Posterior vena cava (tissue), 2 donors: ENCODE measurements around the gene SLC17A2. TPM values are rescaled to one million over a fixed set of nuclear protein-coding genes. Genes with fewer than 3 reads are reported as not detected.

Experiments used
- DNase-seq: peaks from one replicate; pipeline ENCODE4 v3.0.0-alpha.2; 2020; ENCODE audit warnings: low spot score
- intact Hi-C, 2 donors: fragments of 100-400 bp; cut with DNase I; formaldehyde crosslinking; loops; one replicate each; pipeline versions ENCODE4 v1.14.1 to v1.14.2; 2022 to 2023
- long read RNA-seq, 2 donors: library from polyadenylated mRNA; unstranded; transcript quantifications; one replicate each; pipeline ENCODE4 v2.0.0, GENCODE V29; 2020 to 2021
- total RNA-seq, 2 donors: library from RNA; stranded (reverse); fragmentation: NEBNext Ultra II Directional; extraction: Animal tissue kit (Norgen Biotek cat#: 25700); gene quantifications; one replicate each; pipeline ENCODE4 v1.2.1, GENCODE V29; 2021
- donor health status: DM: yes; HTN: yes; CAD: no.
- donor health status: DM: yes; HTN: yes; CAD: no.

The SLC17A2 gene
- total RNA-seq, result not detected
- long read RNA-seq, donor 1, result 0 reads
- long read RNA-seq, donor 2, result 0 reads

DNA sequence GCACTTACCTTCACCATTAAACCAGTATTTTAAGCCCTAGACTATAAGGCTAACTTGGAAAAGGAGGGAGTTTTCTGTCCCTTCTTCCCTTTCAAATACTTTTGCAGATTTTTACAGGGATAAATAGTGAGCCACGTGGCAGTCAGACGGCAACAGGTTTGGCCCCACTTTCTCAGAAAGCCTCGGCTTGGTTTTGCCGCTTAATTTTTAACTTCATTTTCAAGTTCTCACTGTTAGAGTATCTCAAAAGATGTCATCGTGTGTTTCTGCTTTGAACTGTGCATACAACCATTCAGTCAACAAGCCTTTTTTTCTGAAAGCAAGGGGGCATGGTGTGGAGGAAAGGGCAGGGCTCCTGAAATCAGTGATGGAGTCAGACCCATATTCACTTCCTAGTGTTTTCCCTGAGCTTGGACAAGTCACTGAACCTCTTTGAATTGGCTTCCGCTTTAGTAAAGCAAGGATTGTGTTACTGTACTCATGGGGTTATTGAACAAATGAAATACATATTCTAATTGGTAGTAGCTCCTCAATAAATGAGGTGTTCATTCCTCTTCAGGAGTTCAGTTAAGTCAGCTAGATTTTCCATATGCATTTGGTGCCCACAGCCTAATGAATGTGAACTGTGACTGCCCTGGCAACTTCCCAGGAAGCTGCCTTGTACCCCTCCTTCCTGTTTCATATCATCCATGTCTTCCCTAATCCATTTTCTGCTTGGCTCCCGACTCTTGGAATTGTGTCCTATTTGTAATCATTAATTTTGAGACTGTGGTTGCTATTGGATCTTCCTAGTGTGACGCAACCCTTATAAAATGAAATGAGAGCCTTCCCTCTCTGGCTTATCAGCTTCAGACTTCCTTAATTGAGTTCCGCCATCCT is at the start of gene SLC17A2:
SLC17A2 (minus strand) TSS at position 160 of the 879 bp plus-strand sequence. CDS start 4,895 bp downstream, outside the sequence.
- intact Hi-C loops, result no loop called here
- DNase-seq, result no peak

GRCh38 chr6:25975923-25976560 is 45.6 kb upstream of the SLC17A2 start:
- intact Hi-C loops, result no loop called here
- DNase-seq, result no peak

DNA sequence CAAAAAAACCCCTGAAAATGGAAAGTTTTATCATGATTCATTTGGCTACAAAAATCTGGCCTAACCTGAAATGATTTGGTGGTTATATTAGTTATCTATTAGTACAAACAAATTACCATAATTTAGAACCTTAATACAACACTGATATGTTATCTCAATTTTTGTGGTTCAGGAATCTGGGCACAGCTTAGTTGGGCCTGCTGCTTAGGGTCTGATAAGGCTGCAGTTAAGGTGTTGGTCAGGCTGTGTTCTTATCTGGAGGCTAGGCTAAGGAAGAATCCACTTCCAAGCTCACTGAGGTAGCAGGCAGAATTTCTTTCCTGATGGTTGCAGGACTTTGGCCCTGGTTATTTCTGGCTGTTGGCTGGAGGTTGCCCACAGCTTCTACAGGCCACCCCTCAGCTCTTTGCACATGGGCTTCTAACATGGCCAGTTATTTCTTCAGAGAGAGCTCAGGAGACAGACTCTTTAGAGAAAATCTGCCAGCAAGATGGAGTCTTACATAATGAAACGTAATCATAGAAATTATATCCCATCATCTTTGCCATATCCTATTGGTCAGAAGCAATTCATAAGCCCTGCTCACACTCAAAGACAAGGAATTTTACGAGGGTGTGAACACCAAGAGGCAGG is 43.5 kb upstream of the SLC17A2 start:
- DNase-seq, result no peak
- intact Hi-C loops, result no loop called here

- DNase-seq, result no peak
- intact Hi-C loops, result no loop called here
Observed at GRCh38 chr6:25972902-25973301, 42.4 kb upstream of the SLC17A2 start.

DNA sequence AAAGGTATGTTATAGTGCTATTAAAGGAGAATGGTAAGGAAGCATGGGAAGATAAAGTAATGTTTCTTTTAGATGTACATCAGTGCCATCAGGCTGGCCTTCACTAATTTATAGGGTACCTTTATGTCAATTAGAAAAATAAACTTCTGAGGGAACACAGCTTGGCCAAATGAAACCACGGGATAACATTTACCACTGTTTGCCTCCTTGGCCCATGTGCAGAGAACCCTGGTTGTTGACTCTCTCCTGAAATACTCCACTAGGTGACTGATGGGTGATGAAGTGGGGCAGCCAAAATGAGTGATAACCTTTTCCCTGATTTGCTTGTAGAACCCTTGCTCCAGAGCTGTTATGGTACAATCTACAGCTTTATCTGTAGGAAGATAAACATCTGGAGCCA is 41.6 kb upstream of the SLC17A2 start:
- intact Hi-C loops, result no loop called here
- DNase-seq, result no peak

GRCh38 chr6:25971187-25971821 is 40.8 kb upstream of the SLC17A2 start:
- intact Hi-C loops, result no loop called here
- no peak for DNase-seq

DNA sequence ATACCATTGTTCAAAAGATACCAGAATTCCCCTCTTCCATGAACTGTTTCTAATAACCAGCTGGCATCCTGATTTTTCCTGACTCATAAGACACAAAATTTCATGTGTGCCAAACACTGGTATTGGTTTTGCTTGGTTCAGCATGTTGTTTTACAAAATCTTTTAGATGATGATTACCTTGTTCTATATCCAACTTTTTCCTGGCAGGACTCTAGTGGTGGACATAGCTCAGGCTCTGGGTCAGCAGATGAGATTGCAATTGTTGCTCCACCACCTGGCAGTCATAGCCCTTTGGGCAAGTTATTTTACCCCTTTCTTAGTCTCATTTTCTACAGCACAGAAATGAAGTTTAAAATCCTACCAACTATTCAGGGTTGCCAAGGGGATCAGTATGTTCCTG is 38.3 kb upstream of the SLC17A2 start:
- DNase-seq, result no peak
- intact Hi-C loops, result no loop called here

GRCh38 chr6:25966711-25967110 is 36.2 kb upstream of the SLC17A2 start:
- intact Hi-C loops, result no loop called here
- no peak for DNase-seq

DNA sequence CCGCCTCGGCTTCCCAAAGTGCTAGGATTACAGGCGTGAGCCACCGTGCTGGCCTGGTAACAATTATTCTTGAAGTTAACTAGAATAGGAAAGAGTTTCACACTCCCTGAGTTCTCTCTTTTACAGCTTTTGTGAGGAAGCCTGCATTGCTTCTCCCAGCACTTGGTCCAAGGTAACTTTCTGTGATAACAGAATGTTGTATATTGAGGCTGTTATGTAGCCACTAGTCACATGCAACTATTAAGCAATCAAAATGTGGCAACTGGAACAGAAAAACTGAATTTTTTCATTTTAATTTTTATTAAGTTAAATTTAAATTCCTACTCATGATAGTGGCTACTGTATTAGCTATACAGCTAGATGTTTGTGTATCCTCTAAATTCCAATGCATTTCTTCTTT is 34.6 kb upstream of the SLC17A2 start:
- intact Hi-C loops, result no loop called here
- DNase-seq, result no peak

DNA sequence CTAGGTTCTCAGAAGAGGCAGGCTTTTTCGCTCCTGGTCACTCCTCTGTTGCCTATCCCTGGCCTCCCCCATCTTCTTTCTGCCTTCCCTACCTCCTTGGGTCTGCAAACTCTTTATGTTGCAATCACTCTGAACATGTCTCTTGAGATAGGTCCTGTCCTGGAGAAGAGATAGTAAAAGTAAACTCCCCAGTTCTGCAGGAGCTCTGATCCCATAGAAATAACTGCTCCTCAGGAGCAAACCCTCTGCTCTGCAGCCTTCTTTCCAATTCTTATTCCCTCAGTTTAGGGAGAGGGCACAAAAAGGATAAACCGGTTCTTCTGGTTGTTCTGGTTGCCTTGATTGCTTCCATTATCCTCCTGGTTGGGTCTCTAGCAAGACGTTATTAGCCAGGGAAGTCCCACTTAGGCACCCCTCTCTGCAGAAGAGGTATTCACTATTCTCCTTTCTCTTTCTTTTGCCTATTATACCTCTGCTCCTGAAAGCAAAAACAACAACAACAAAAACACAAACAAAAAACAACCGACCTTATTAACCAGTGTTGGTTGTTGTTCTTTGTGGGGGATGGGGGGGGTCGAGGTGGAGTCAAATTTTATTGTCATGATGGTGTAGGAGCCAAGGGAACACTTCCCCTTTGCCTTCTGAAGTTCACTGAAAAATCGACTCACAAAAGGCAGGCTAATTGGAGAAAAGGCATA is 33.1 kb upstream of the SLC17A2 start:
- intact Hi-C loops, result no loop called here
- no peak for DNase-seq

DNA sequence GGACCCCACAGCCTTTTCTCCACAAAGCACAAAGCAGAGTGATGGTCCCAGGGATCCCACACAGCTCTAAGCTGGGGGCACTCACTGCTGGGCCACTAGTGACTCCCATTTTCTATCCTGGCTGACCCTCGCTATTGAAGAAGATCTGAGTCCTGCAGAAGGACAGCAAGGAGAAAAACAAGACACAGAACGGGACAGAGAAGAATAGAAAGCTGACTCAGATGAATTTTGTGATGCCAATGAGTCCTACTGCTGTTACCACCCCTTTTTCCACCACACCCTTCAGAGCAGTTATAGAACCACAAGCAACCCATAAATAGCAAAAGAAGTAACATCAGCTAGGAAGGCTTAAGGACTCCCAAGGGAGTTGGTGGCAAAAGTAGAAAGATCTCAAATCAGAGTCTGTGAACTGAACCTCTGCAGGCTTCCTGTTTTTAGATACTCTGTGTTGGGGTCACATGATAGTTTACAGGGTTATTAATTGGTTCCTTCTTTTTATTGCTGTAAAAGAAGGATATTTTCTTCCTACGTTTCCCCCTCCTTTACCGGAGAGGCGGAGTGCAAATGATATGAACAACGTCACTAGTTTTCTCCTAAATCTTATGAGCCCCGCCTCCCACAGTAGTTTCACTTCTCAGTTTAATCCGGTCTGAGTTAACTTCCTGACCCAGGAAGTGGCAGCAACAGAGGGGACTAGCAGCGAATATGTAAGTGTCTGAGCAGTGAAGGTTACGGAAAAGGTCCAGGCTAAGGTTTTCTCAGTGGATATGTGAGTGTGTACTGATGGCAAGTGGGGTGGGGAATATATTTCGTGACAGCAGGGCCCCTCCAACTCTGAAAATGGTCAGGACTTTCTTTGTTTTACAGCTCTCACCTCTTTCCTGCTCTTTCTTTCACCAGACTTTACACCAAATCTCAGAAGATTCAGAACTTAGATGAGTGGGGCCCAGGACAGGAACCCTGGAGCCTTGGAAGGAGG is 31.9 kb upstream of the SLC17A2 start, which contains the start of gene TRIM38:
TRIM38 (plus strand) TSS at position 654 of the 979 bp plus-strand sequence. CDS start 3,721 bp downstream, outside the sequence.
- intact Hi-C loops, result no loop called here
- no peak for DNase-seq

DNA sequence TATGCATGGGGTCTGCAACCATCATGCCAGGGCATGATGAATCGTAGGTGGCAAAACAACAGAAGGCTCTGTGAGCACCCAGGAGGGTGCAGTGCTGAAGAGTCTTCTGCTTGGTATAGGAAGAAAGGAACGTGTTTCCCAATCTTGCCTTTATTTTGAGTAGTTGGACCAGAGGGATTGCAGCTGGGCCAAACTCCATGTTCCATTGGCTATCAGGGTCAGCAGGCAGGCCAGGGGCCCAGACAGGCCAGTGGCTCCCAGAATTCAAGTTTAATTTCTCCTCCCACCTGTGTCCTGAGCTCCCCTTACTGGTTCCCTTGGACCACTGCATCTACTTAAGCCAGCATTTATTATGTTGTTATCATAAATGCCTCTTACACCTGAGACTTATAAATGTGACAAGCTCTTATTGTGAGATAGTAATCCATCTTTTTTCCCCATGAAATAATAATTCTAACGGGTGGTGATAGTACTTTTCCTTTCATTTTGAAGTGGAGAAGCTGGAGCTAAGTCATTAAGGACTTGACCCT is 31.2 kb upstream of the SLC17A2 start:
- DNase-seq, result no peak
- intact Hi-C loops, result no loop called here

GRCh38 chr6:25960734-25961133 is 30.2 kb upstream of the SLC17A2 start:
- intact Hi-C loops, result no loop called here
- no peak for DNase-seq

GRCh38 chr6:25959890-25960536 is 29.5 kb upstream of the SLC17A2 start:
- DNase-seq, result no peak
- intact Hi-C loops, result no loop called here

- DNase-seq, result no peak
- intact Hi-C loops, result no loop called here
Observed at GRCh38 chr6:25958700-25959162, 28.2 kb upstream of the SLC17A2 start.

DNA sequence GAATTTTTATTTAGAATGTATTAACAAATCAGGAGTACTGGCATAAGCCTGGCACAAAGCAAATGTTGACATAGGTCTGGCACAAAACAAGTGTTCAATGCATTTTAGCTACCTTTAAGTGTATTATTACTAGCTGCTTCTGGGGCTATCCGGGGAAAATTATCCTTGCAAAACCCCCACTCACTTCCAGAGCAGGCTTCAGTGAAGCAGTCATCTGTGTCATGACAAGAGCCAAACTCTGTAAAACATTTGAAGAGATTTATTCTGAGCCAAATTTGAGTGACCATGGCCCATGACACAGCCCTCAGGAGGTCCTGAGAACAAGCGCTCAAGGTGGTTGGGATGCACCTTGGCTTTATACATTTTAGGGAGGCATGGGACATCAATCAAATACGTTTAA is 25.7 kb upstream of the SLC17A2 start:
- intact Hi-C loops, result no loop called here
- DNase-seq, result no peak

- intact Hi-C loops, result no loop called here
- no peak for DNase-seq
Observed at GRCh38 chr6:25954756-25955155, 24.3 kb upstream of the SLC17A2 start.
